ENCODE measurements around the gene CTXN1.
A peak's percentile ranks its signal among the peaks of the same experiment; 100 is the strongest.

CTXN1 gene

GRCh38 chr19:7933411-7933810, 7.5 kb upstream of the CTXN1 start:
- TF ChIP-seq CTCF (IDR thresholded peaks at IDR 0.05) (peak; percentile 42), ZFX (IDR thresholded peaks at IDR 0.05; ENCODE audit: borderline replicate concordance) (no peak)
- no peak overlapping the region for H3K27ac ChIP-seq

GRCh38 chr19:7932930-7933300, 7.0 kb upstream of the CTXN1 start:
- no peak overlapping the region for H3K27ac ChIP-seq
- TF ChIP-seq ZFX (IDR thresholded peaks at IDR 0.05; ENCODE audit: borderline replicate concordance) (no peak), CTCF (IDR thresholded peaks at IDR 0.05) (no peak)

- no peak overlapping the region for H3K27ac ChIP-seq
- TF ChIP-seq CTCF (IDR thresholded peaks at IDR 0.05) (no peak), ZFX (IDR thresholded peaks at IDR 0.05; ENCODE audit: borderline replicate concordance) (no peak)
Measured at GRCh38 chr19:7932276-7932929, 6.5 kb upstream of the CTXN1 start.

GRCh38 chr19:7931221-7932061, 5.5 kb upstream of the CTXN1 start:
- H3K27ac ChIP-seq, result peak overlapping the region; percentile 25; the same call in 1 of the 2 replicates
- no peak for TF ChIP-seq CTCF (IDR thresholded peaks at IDR 0.05)
- TF ChIP-seq ZFX (IDR thresholded peaks at IDR 0.05; ENCODE audit: borderline replicate concordance), result no peak

GRCh38 chr19:7930765-7931164, 4.8 kb upstream of the CTXN1 start:
- no peak for TF ChIP-seq ZFX (IDR thresholded peaks at IDR 0.05; ENCODE audit: borderline replicate concordance)
- no peak for TF ChIP-seq CTCF (IDR thresholded peaks at IDR 0.05)
- peak overlapping the region; percentile 25; the same call in 1 of the 2 replicates for H3K27ac ChIP-seq

GRCh38 chr19:7930030-7930429, 4.1 kb upstream of the CTXN1 start:
- peak overlapping the region; percentile 25; the same call in 1 of the 2 replicates for H3K27ac ChIP-seq

- H3K27ac ChIP-seq, result peak overlapping the region; percentile 97
- TF ChIP-seq CTCF (IDR thresholded peaks at IDR 0.05), result peak; percentile 39
- TF ChIP-seq ZFX (IDR thresholded peaks at IDR 0.05; ENCODE audit: borderline replicate concordance), result no peak
Measured at GRCh38 chr19:7928741-7929701, 3.1 kb upstream of the CTXN1 start.
